AG08396 (cell line): ENCODE results near the gene ITGA7.

Experiments used
- DNase-seq: peaks from one replicate; pipeline ENCODE4 v3.0.0; 2012; ENCODE audit warnings: low spot score, mixed read lengths

Gene ITGA7

GRCh38 chr12:55733858-55734257 is 26.2 kb upstream of the ITGA7 start:
- no peak for DNase-seq

GRCh38 chr12:55733021-55733555 is 25.4 kb upstream of the ITGA7 start:
- no peak for DNase-seq

- DNase-seq: no peak
These were observed 24.6 kb upstream of the ITGA7 start for GRCh38 chr12:55732288-55732687.

- no peak for DNase-seq
These were observed 22.4 kb upstream of the ITGA7 start for GRCh38 chr12:55729819-55730818.

GRCh38 chr12:55728939-55729818 is 21.5 kb upstream of the ITGA7 start, which contains the start of gene CD63:
CD63 (minus strand) TSS chr12:55729009; CDS start chr12:55728341, 668 bp downstream.
- peak; percentile 97 for DNase-seq

- peak; percentile 65 for DNase-seq
These were observed 20.7 kb upstream of the ITGA7 start for GRCh38 chr12:55728186-55728938.

- no peak for DNase-seq
These were observed 20.0 kb upstream of the ITGA7 start for GRCh38 chr12:55727643-55728185.

- no peak for DNase-seq
These were observed 19.3 kb upstream of the ITGA7 start for GRCh38 chr12:55726971-55727370.

GRCh38 chr12:55725556-55725955 is 17.9 kb upstream of the ITGA7 start:
- no peak for DNase-seq

GRCh38 chr12:55724940-55725309 is 17.2 kb upstream of the ITGA7 start:
- DNase-seq: no peak

- peak; percentile 49 for DNase-seq
These were observed 16.7 kb upstream of the ITGA7 start for GRCh38 chr12:55724226-55724939.

- no peak for DNase-seq
These were observed 16.0 kb upstream of the ITGA7 start for GRCh38 chr12:55723516-55724225.

- DNase-seq: no peak
These were observed 15.2 kb upstream of the ITGA7 start for GRCh38 chr12:55722948-55723347.

- no peak for DNase-seq
These were observed 14.0 kb upstream of the ITGA7 start for GRCh38 chr12:55721601-55722213.

- DNase-seq: peak; percentile 87
These were observed 13.3 kb upstream of the ITGA7 start for GRCh38 chr12:55720894-55721444.

- peak; percentile 81 for DNase-seq
These were observed 12.4 kb upstream of the ITGA7 start, which contains the start of gene RDH5 for GRCh38 chr12:55720071-55720564. RDH5 (plus strand) TSS chr12:55720393; CDS start chr12:55721185, 792 bp downstream.

- DNase-seq: no peak
These were observed 11.7 kb upstream of the ITGA7 start for GRCh38 chr12:55719371-55719770.

GRCh38 chr12:55718624-55719275 is 11.0 kb upstream of the ITGA7 start:
- no peak for DNase-seq
